HCT116 (cell line): ENCODE measurements around the gene C11orf98. TPM values are rescaled to one million over a fixed set of nuclear protein-coding genes. Genes with fewer than 3 reads are reported as not detected.

Experiments used
- ATAC-seq: fragments of 200-7000 bp; cut with Tn5 transposase; 2 replicates; pipeline ENCODE4 v1.9.1; 2020; ENCODE audit warnings: mild to moderate bottlenecking, moderate library complexity
- BruUV-seq: library from RNA; stranded (reverse); fragments of 400-500 nt; replicated peaks from 2 replicates; lab custom pipeline; 2021; lab: Mats Ljungman, UMichigan
- CTCF ChIA-PET: fragments of 300-600 bp; sonication (Branson Sonifier 250); formaldehyde crosslinking; loops from one replicate; lab custom pipeline; 2021; ENCODE audit warnings: antibody characterized with exemption; lab: Charles Lee
- POLR2A ChIA-PET: fragments of 300-600, 350-600 bp; sonication (Branson Sonifier 250); formaldehyde crosslinking; loops from one replicate; lab custom pipeline; 2021; ENCODE audit warnings: antibody characterized with exemption; lab: Charles Lee
- RAD21 ChIA-PET, 2 experiments: fragments of 300-600 bp; sonication (Branson Sonifier 250); formaldehyde crosslinking; loops; one replicate each; lab custom pipeline; 2023; ENCODE audit warnings: low total read pairs in 2 of 2; ENCODE audit not compliant: uncharacterized antibody in 2 of 2, unreplicated experiment in 2 of 2, low non-redundant PET in 1 of 2; lab: Charles Lee
- DNase-seq: peaks from one replicate; pipeline ENCODE4 v3.0.0-alpha.2; 2010; ENCODE audit warnings: low read depth, low spot score
- H2AFZ ChIP-seq: fragments of 200-600 bp; shearing (Covaris generic), sonication (generic); 2 replicates; pipeline ENCODE4 v1.6.1; 2017; ENCODE audit warnings: low read depth, mixed run types, mixed read lengths, antibody characterized with exemption, low read length; ENCODE audit not compliant: poor library complexity, severe bottlenecking
- H3K27ac ChIP-seq: 2 replicates; pipeline ENCODE4 v1.5.1; 2012; ENCODE audit warnings: low read depth, low read length
- H3K27me3 ChIP-seq: fragments of 200-600 bp; sonication (generic); 2 replicates; pipeline ENCODE4 v1.6.1; 2016; ENCODE audit warnings: mixed run types, low read length, mixed read lengths; ENCODE audit not compliant: insufficient read depth
- H3K36me3 ChIP-seq, 2 experiments: fragments of 200-500 bp in 1 of 2; fragments of 200-600 bp in 1 of 2; sonication (Bioruptor generic) in 1 of 2; sonication (generic) in 1 of 2; 2 replicates each; pipeline versions ENCODE4 v1.5.1 to v1.6.1; 2014 to 2016; ENCODE audit warnings: low read length in 2 of 2, inconsistent platforms in 1 of 2, mixed read lengths in 1 of 2, mixed run types in 1 of 2; ENCODE audit not compliant: insufficient read depth in 2 of 2, control insufficient read depth in 1 of 2
- H3K4me1 ChIP-seq, 2 experiments: fragments of 200-600 bp in 1 of 2; sonication (generic) in 1 of 2; 2 replicates each; pipeline versions ENCODE4 v1.5.1 to v1.6.1; 2012 to 2017; ENCODE audit warnings: low read length in 2 of 2, inconsistent platforms in 1 of 2, mild to moderate bottlenecking in 1 of 2, mixed read lengths in 1 of 2, mixed run types in 1 of 2, moderate library complexity in 1 of 2; ENCODE audit not compliant: insufficient read depth in 2 of 2, control insufficient read depth in 1 of 2
- H3K4me2 ChIP-seq: fragments of 200-600 bp; sonication (generic); 2 replicates; pipeline ENCODE4 v1.6.1; 2017; ENCODE audit warnings: mixed run types, low read length, mixed read lengths
- H3K4me3 ChIP-seq, 2 experiments: fragments of 200-600 bp in 1 of 2; sonication (generic) in 1 of 2; replicated peaks in 1 of 2; 2 replicates each; pipeline ENCODE4 v1.5.1; 2011 to 2016; ENCODE audit warnings: low read length in 2 of 2, control low read depth in 1 of 2, low read depth in 1 of 2, mild to moderate bottlenecking in 1 of 2, mixed read lengths in 1 of 2, mixed run types in 1 of 2
- H3K79me2 ChIP-seq: fragments of 200-600 bp; sonication (generic); 2 replicates; pipeline ENCODE4 v1.6.1; 2017; ENCODE audit warnings: mild to moderate bottlenecking, mixed run types, low read length, moderate library complexity, mixed read lengths; ENCODE audit not compliant: insufficient read depth
- H3K9ac ChIP-seq: fragments of 200-600 bp; sonication (generic); 2 replicates; pipeline ENCODE4 v1.6.1; 2016; ENCODE audit warnings: low read length, mixed read lengths
- H3K9me2 ChIP-seq: fragments of 200-600 bp; sonication (generic), shearing (Covaris generic); 2 replicates; pipeline ENCODE4 v1.6.1; 2017; ENCODE audit warnings: mixed run types, mild to moderate bottlenecking, moderate library complexity; ENCODE audit not compliant: insufficient read depth
- H3K9me3 ChIP-seq, 2 experiments: fragments of 200-500 bp in 1 of 2; fragments of 200-600 bp in 1 of 2; sonication (Bioruptor generic) in 1 of 2; sonication (generic) in 1 of 2; 2 replicates each; pipeline ENCODE4 v1.6.1; 2014 to 2017; ENCODE audit warnings: low read length in 2 of 2, mixed read lengths in 2 of 2, inconsistent platforms in 1 of 2, low read depth in 1 of 2, mild to moderate bottlenecking in 1 of 2, mixed run types in 1 of 2, moderate library complexity in 1 of 2; ENCODE audit not compliant: control insufficient read depth in 1 of 2, insufficient read depth in 1 of 2
- H4K20me1 ChIP-seq: fragments of 200-600 bp; sonication (generic), shearing (Covaris generic); 2 replicates; pipeline ENCODE4 v1.6.1; 2017; ENCODE audit warnings: mixed run types, mild to moderate bottlenecking, moderate library complexity; ENCODE audit not compliant: insufficient read depth
- ATF3 ChIP-seq: IDR thresholded peaks from 2 replicates; pipeline ENCODE4 v1.6.1; 2012
- CBX3 ChIP-seq: IDR thresholded peaks from 2 replicates; pipeline ENCODE4 v1.6.1; 2012; ENCODE audit warnings: low read depth
- POLR2A ChIP-seq: IDR thresholded peaks from 2 replicates; pipeline ENCODE4 v1.7.0; 2011; ENCODE audit warnings: borderline replicate concordance; ENCODE audit not compliant: insufficient read depth, insufficient read length; ENCODE audit errors: extremely low read depth
- POLR2AphosphoS5 ChIP-seq: IDR thresholded peaks from 2 replicates; pipeline ENCODE4 v1.6.1; 2011; ENCODE audit warnings: mild to moderate bottlenecking, low read depth, low read length, moderate library complexity
- REST ChIP-seq: IDR thresholded peaks from 2 replicates; pipeline ENCODE4 v1.6.1; 2012; ENCODE audit warnings: low read depth
- SP1 ChIP-seq: IDR thresholded peaks from 2 replicates; pipeline ENCODE4 v1.6.1; 2012; ENCODE audit warnings: low read depth
- TCF7L2 ChIP-seq: IDR thresholded peaks from 2 replicates; pipeline ENCODE4 v1.7.0; 2011; ENCODE audit warnings: borderline replicate concordance, inconsistent platforms; ENCODE audit not compliant: insufficient read depth, insufficient read length; ENCODE audit errors: extremely low read depth
- YY1 ChIP-seq: IDR thresholded peaks from 2 replicates; pipeline ENCODE4 v1.6.1; 2011; ENCODE audit warnings: low read length, low read depth, moderate library complexity, mild to moderate bottlenecking; ENCODE audit not compliant: insufficient replicate concordance; ENCODE audit errors: extremely low read depth
- ZBTB33 ChIP-seq: IDR thresholded peaks from 2 replicates; pipeline ENCODE4 v1.6.1; 2011; ENCODE audit warnings: mild to moderate bottlenecking, low read length, moderate library complexity; ENCODE audit not compliant: insufficient replicate concordance; ENCODE audit errors: extremely low read depth
- ZFX ChIP-seq: fragments of 450-650 bp; IDR thresholded peaks from 2 replicates; pipeline ENCODE4 v1.6.1; 2017
- intact Hi-C: fragments of 100-400 bp; cut with micrococcal nuclease; formaldehyde crosslinking; loops from 2 replicates; pipeline ENCODE4 v1.10.0; 2022
- total RNA-seq: library from RNA; stranded (reverse); gene quantifications from one replicate; pipeline ENCODE4 v1.2.1, GENCODE V29; 2021; ENCODE audit not compliant: unreplicated experiment

C11orf98 gene
- total RNA-seq, 1 experiment from 2014 or later = 121 TPM

GRCh38 chr11:62671608-62672389, 6.8 kb upstream of the C11orf98 start, which contains the start of the genes LBHD1 and UQCC3:
Gene LBHD1, minus strand, starts transcription at chr11:62672267. Its CDS starts 2,236 bp downstream, at chr11:62670031.
Gene UQCC3, plus strand, starts transcription at chr11:62671673. Its CDS starts 73 bp downstream, at chr11:62671746.
- no peaks in the 10 kb centered on the region for H3K9me2 ChIP-seq
- TSS peak; percentile 22 for BruUV-seq
- peak within 1 kb of the TSS; percentile 95 for H3K4me2 ChIP-seq
- peak within 1 kb of the TSS; percentile 100 for H3K9ac ChIP-seq
- peak within 1 kb of the TSS; percentile 98 for H3K27ac ChIP-seq
- peaks cover 76% of the 10 kb centered on the region for H3K79me2 ChIP-seq
- H4K20me1 ChIP-seq = no peaks in the 10 kb centered on the region
- no peaks in the 10 kb centered on the region for H3K27me3 ChIP-seq
- intact Hi-C loops = loop anchor here (5.0 to 10.0 kb wide), 3 partner anchors 79 to 116 kb away; partner anchors contain the start of genes POLR2G, TMEM179B and TUT1
- CTCF ChIA-PET = interaction anchor here (1.4 to 2.9 kb wide), 2 partner anchors 9 to 70 kb away, joined by 3 to 16 read pairs; partner anchors contain the start of gene MTA2
- POLR2A ChIA-PET = interaction anchor here (0.8 to 4.3 kb wide), 20 partner anchors 9 to 277 kb away, joined by 3 to 22 read pairs (median 4); partner anchors contain the start of genes AHNAK, EEF1G, HNRNPUL2 and INTS5
- peak within 1 kb of the TSS; percentile 96 to 97 for H3K4me3 ChIP-seq
- RAD21 ChIA-PET = no interaction called here
- H3K9me3 ChIP-seq = no peaks in the 10 kb centered on the region
- TF ChIP-seq CBX3 = no peak
- peak; percentile 92 for TF ChIP-seq POLR2AphosphoS5
- no peak for TF ChIP-seq ATF3
- TF ChIP-seq ZBTB33 = peak; percentile 23
- no peak for TF ChIP-seq SP1
- TF ChIP-seq YY1 = peak; percentile 84
- peak; percentile 49; the same call in 1 of the 2 replicates for TF ChIP-seq ZFX
- TF ChIP-seq REST = no peak
- peak; percentile 63 for TF ChIP-seq POLR2A
- peak; percentile 51 for TF ChIP-seq TCF7L2
- TF ChIP-seq, all 23 proteins: peak for 6
- H3K36me3 ChIP-seq = peaks cover 6 to 7% of the 10 kb centered on the region in 2 experiments; a peak in 2 of 4 replicates
- peaks cover 35 to 59% of the 10 kb centered on the region in 2 experiments for H3K4me1 ChIP-seq
- DNase-seq = peak; percentile 79
- H2AFZ ChIP-seq = peak within 1 kb of the TSS; percentile 1
- peak; percentile 62 for ATAC-seq
